ENCODE results near the gene MRPS18A.
"Not testable (repeated sequence)": the region's sequence is repeated elsewhere in the genome, so short reads cannot be mapped to it uniquely, and the experiment has no call there.

MRPS18A gene

GRCh38 chr6:43703512-43704429 is 16.2 kb upstream of the MRPS18A start:
- no peak overlapping the region for H3K4me3 ChIP-seq (ENCODE audit: low read length)
- no peak for DNase-seq (ENCODE audit: low read depth)

GRCh38 chr6:43702534-43703440 is 15.2 kb upstream of the MRPS18A start:
- no peak overlapping the region for H3K4me3 ChIP-seq (ENCODE audit: low read length)
- no peak for TF ChIP-seq CTCF (conservative IDR thresholded peaks at IDR 0.05; ENCODE audit: low read length)
- DNase-seq (ENCODE audit: low read depth): peak; percentile 93

More at GRCh38 chr6:43703512-43704429, 16.2 kb upstream of the MRPS18A start:
- TF ChIP-seq CTCF (conservative IDR thresholded peaks at IDR 0.05; ENCODE audit: low read length): no peak

- H3K4me3 ChIP-seq (ENCODE audit: low read length): no peak overlapping the region
- no peak for DNase-seq (ENCODE audit: low read depth)
Observed at GRCh38 chr6:43702171-43702533, 14.6 kb upstream of the MRPS18A start.

GRCh38 chr6:43700939-43701560 is 13.5 kb upstream of the MRPS18A start:
- not testable (repeated sequence) for DNase-seq (ENCODE audit: low read depth); H3K4me3 ChIP-seq (ENCODE audit: low read length)

More at GRCh38 chr6:43702171-43702533, 14.6 kb upstream of the MRPS18A start:
- TF ChIP-seq CTCF (conservative IDR thresholded peaks at IDR 0.05; ENCODE audit: low read length): no peak

- no peak for TF ChIP-seq CTCF (conservative IDR thresholded peaks at IDR 0.05; ENCODE audit: low read length)
- no peak overlapping the region for H3K4me3 ChIP-seq (ENCODE audit: low read length)
- no peak for DNase-seq (ENCODE audit: low read depth)
Observed at GRCh38 chr6:43699564-43700186, 12.1 kb upstream of the MRPS18A start.

- H3K4me3 ChIP-seq (ENCODE audit: low read length): no peak overlapping the region
- peak; percentile 19 for DNase-seq (ENCODE audit: low read depth)
- no peak for TF ChIP-seq CTCF (conservative IDR thresholded peaks at IDR 0.05; ENCODE audit: low read length)
Observed at GRCh38 chr6:43698584-43699349, 11.2 kb upstream of the MRPS18A start.

All from AG10803 (cell line).